Testis (tissue), 5 donors: ENCODE results near the gene CCDC184. TPM values are rescaled to one million over a fixed set of nuclear protein-coding genes. Genes with fewer than 3 reads are reported as not detected.

Experiments
- DNase-seq: peaks from one replicate; pipeline ENCODE4 v3.0.0-alpha.2; 2019
- H3K27ac ChIP-seq, 2 donors: fragments of 200-600 bp; sonication (generic); one replicate each; pipeline ENCODE4 v1.5.1; 2019
- H3K27me3 ChIP-seq: fragments of 200-600 bp; sonication (generic); one replicate; pipeline ENCODE4 v1.5.1; 2019
- H3K36me3 ChIP-seq: fragments of 200-600 bp; sonication (generic); one replicate; pipeline ENCODE4 v1.5.1; 2017; ENCODE audit warnings: low read depth; ENCODE audit errors: missing control alignments
- H3K4me1 ChIP-seq: fragments of 200-600 bp; sonication (generic); one replicate; pipeline ENCODE4 v1.5.1; 2019
- H3K4me3 ChIP-seq, 2 donors: fragments of 200-600 bp; sonication (generic); one replicate each; pipeline ENCODE4 v1.5.1; 2017 to 2019
- H3K9me3 ChIP-seq: fragments of 200-600 bp; sonication (generic); one replicate; pipeline ENCODE4 v1.5.1; 2017
- CTCF ChIP-seq, 3 experiments: fragments of 450-650 bp in 2 of 3; fragments of 200-600 bp in 1 of 3; sonication (generic) in 1 of 3; IDR thresholded peaks; one replicate each; pipeline ENCODE4 v1.5.1; 2016 to 2019; ENCODE audit warnings: antibody characterized with exemption in 3 of 3, mild to moderate bottlenecking in 2 of 3, moderate library complexity in 1 of 3
- POLR2A ChIP-seq: fragments of 450-650 bp; IDR thresholded peaks from one replicate; pipeline ENCODE4 v1.6.1; 2017; ENCODE audit warnings: antibody characterized with exemption, mild to moderate bottlenecking, moderate library complexity
- WGBS, 2 donors: methylation state at CpG; one replicate each; pipeline ENCODE4 v1.1.5; 2018; 5-methylcytosine and 5-hydroxymethylcytosine counted together
- intact Hi-C: fragments of 100-400 bp; cut with DNase I; formaldehyde crosslinking; loops from one replicate; pipeline ENCODE4 v1.15.1; 2023; ENCODE audit warnings: low total_unique reads
- long read RNA-seq, 2 donors: transcript quantifications; one replicate each; lab custom pipeline, GENCODE V29; 2026
- polyA plus RNA-seq: library from polyadenylated mRNA; stranded (reverse); fragments of 350-450 nt; fragmentation: Illumina TruSeq; extraction: RNeasy Lipid Tissue Mini Kit (QIAGEN cat#74804); gene quantifications from one replicate; pipeline ENCODE4 v1.2.3, GENCODE V29; 2014; ENCODE audit warnings: low read depth, low replicate concordance; ENCODE audit not compliant: insufficient read depth
- total RNA-seq, 2 donors: library from RNA; depleted of rRNA; stranded (reverse); fragments of >200 nt; gene quantifications; one replicate each; pipeline ENCODE4 v1.2.3, GENCODE V29; 2016

CCDC184 gene
- total RNA-seq = 1 to 10 TPM; 6.9 to 8.0 TPM
- 7.8 TPM for polyA plus RNA-seq
- long read RNA-seq, donor 1, partial matches to known transcripts = 0 of 1 reads
- long read RNA-seq, donor 1, other reads (novel, unspliced or antisense) = 0 of 1 reads
- long read RNA-seq, donor 2, partial matches to known transcripts = 0 of 2 reads
- long read RNA-seq, donor 2, other reads (novel, unspliced or antisense) = 0 of 2 reads

GRCh38 chr12:48183091-48183875 is at the start of gene CCDC184:
CCDC184 (plus strand) TSS chr12:48183644; CDS start chr12:48184123, 479 bp downstream.
- Histone ChIP-seq H3K27me3 (no peaks in the 10 kb centered on the region), H3K4me1 (peaks cover 9% of the 10 kb centered on the region), H3K27ac (peak within 1 kb of the TSS in 1 of 2 donors; percentile 12), H3K9me3 (no peaks in the 10 kb centered on the region), H3K36me3 (no peaks in the 10 kb centered on the region), H3K4me3 (peak within 1 kb of the TSS; percentile 60 to 75)
- TF ChIP-seq POLR2A (no peak), CTCF (IDR thresholded peaks at IDR 0.05) (peak in 2 of 3 experiments; percentile 28 to 29)
- DNase-seq = peak; percentile 87
- intact Hi-C loops = no loop called here
- WGBS, 2 donors = 1 to 2% methylated on average over 27 to 61 of the region's 61 CpGs

GRCh38 chr12:48135027-48135426 is 48.4 kb upstream of the CCDC184 start:
- no peak for DNase-seq
- Histone ChIP-seq H3K4me3 (no peak overlapping the region), H3K27me3 (no peaks in the 10 kb centered on the region), H3K9me3 (no peaks in the 10 kb centered on the region), H3K36me3 (no peaks in the 10 kb centered on the region), H3K4me1 (no peaks in the 10 kb centered on the region), H3K27ac (no peak overlapping the region)
- TF ChIP-seq POLR2A (no peak), CTCF (IDR thresholded peaks at IDR 0.05) (no peak)
- 93 to 96% methylated on average over 4 to 5 of the region's 5 CpGs for WGBS, 2 donors
- intact Hi-C loops = no loop called here

GRCh38 chr12:48142818-48143674 is 40.4 kb upstream of the CCDC184 start:
- WGBS, 2 donors = 86 to 92% methylated on average over 6 to 7 of the region's 7 CpGs
- Histone ChIP-seq H3K36me3 (no peaks in the 10 kb centered on the region), H3K9me3 (no peaks in the 10 kb centered on the region), H3K27me3 (no peaks in the 10 kb centered on the region), H3K27ac (no peak overlapping the region), H3K4me3 (no peak overlapping the region), H3K4me1 (no peaks in the 10 kb centered on the region)
- no peak for DNase-seq
- TF ChIP-seq CTCF (IDR thresholded peaks at IDR 0.05) (no peak), POLR2A (no peak)
- intact Hi-C loops = no loop called here

- intact Hi-C loops = no loop called here
Observed at GRCh38 chr12:48143898-48144297, 39.5 kb upstream of the CCDC184 start.

More at GRCh38 chr12:48143898-48144297, 39.5 kb upstream of the CCDC184 start:
- Histone ChIP-seq H3K36me3 (no peaks in the 10 kb centered on the region), H3K27ac (no peak overlapping the region), H3K4me3 (no peak overlapping the region), H3K4me1 (no peaks in the 10 kb centered on the region), H3K27me3 (no peaks in the 10 kb centered on the region), H3K9me3 (no peaks in the 10 kb centered on the region)
- no peak for DNase-seq
- 87 to 94% methylated on average over 2 of the region's 2 CpGs for WGBS, 2 donors
- TF ChIP-seq CTCF (IDR thresholded peaks at IDR 0.05) = no peak
